H9 (cell line): Measurements from ENCODE around the gene TDRD3. TPM values are rescaled to one million over a fixed set of nuclear protein-coding genes. Genes with fewer than 3 reads are reported as not detected.

Experiments
- DNase-seq: peaks from one replicate; pipeline ENCODE4 v3.0.0-alpha.2; 2017
- H2AFZ ChIP-seq: one replicate; pipeline ENCODE4 v1.6.1; 2013; ENCODE audit warnings: mild to moderate bottlenecking, low read length, control low read depth, moderate library complexity
- H2AK5ac ChIP-seq: 2 replicates; pipeline ENCODE4 v1.6.1; 2013; ENCODE audit warnings: low read length, control low read depth, mixed read lengths; ENCODE audit not compliant: insufficient read length
- H2BK120ac ChIP-seq: one replicate; pipeline ENCODE4 v1.6.1; 2013; ENCODE audit warnings: low read depth, mild to moderate bottlenecking, low read length, control low read depth, inconsistent platforms; ENCODE audit not compliant: poor library complexity, severe bottlenecking
- H2BK12ac ChIP-seq: 2 replicates; pipeline ENCODE4 v1.6.1; 2013; ENCODE audit warnings: low read length, control low read depth, mixed read lengths, low read depth; ENCODE audit not compliant: insufficient read length
- H2BK15ac ChIP-seq: 2 replicates; pipeline ENCODE4 v1.6.1; 2013; ENCODE audit warnings: low read depth, low read length, control low read depth
- H2BK20ac ChIP-seq: one replicate; pipeline ENCODE4 v1.6.1; 2013; ENCODE audit warnings: low read depth, mild to moderate bottlenecking, low read length, control low read depth, inconsistent platforms; ENCODE audit not compliant: poor library complexity, severe bottlenecking
- H2BK5ac ChIP-seq: 2 replicates; pipeline ENCODE4 v1.6.1; 2013; ENCODE audit warnings: low read length, control low read depth, mixed read lengths; ENCODE audit not compliant: insufficient read length
- H3K14ac ChIP-seq: 2 replicates; pipeline ENCODE4 v1.6.1; 2013; ENCODE audit warnings: low read length, control low read depth; ENCODE audit not compliant: insufficient read depth
- H3K18ac ChIP-seq: 2 replicates; pipeline ENCODE4 v1.6.1; 2013; ENCODE audit warnings: low read depth, mild to moderate bottlenecking, mixed read lengths, low read length, control low read depth; ENCODE audit not compliant: insufficient read length
- H3K23ac ChIP-seq: 2 replicates; pipeline ENCODE4 v1.6.1; 2013; ENCODE audit warnings: low read length, control low read depth, mixed read lengths, low read depth; ENCODE audit not compliant: insufficient read length
- H3K23me2 ChIP-seq: 2 replicates; pipeline ENCODE4 v1.6.1; 2013; ENCODE audit warnings: low read depth, mild to moderate bottlenecking, mixed read lengths, low read length, control low read depth; ENCODE audit not compliant: insufficient read length, poor library complexity, severe bottlenecking
- H3K27ac ChIP-seq: 2 replicates; pipeline ENCODE4 v1.5.1; 2013; ENCODE audit warnings: low read length, control low read depth, mixed read lengths, low read depth; ENCODE audit not compliant: insufficient read length
- H3K27me3 ChIP-seq: 2 replicates; pipeline ENCODE4 v1.6.1; 2013; ENCODE audit warnings: low read length, control low read depth, inconsistent platforms; ENCODE audit not compliant: insufficient read depth
- H3K4ac ChIP-seq: 2 replicates; pipeline ENCODE4 v1.6.1; 2013; ENCODE audit warnings: low read depth, mild to moderate bottlenecking, control low read depth, inconsistent platforms, low read length, moderate library complexity
- H3K4me1 ChIP-seq: 2 replicates; pipeline ENCODE4 v1.6.1; 2013; ENCODE audit warnings: low read length, control low read depth, inconsistent platforms; ENCODE audit not compliant: insufficient read depth
- H3K4me2 ChIP-seq: 2 replicates; pipeline ENCODE4 v1.6.1; 2013; ENCODE audit warnings: low read length, control low read depth, mixed read lengths; ENCODE audit not compliant: insufficient read length, insufficient read depth
- H3K56ac ChIP-seq: 2 replicates; pipeline ENCODE4 v1.6.1; 2013; ENCODE audit warnings: low read depth, mild to moderate bottlenecking, mixed read lengths, low read length, control low read depth; ENCODE audit not compliant: insufficient read length
- H3K79me1 ChIP-seq: 2 replicates; pipeline ENCODE4 v1.6.1; 2013; ENCODE audit warnings: low read depth, mild to moderate bottlenecking, moderate library complexity, low read length, control low read depth, inconsistent platforms; ENCODE audit not compliant: insufficient read depth, poor library complexity, severe bottlenecking
- H3K79me2 ChIP-seq: 2 replicates; pipeline ENCODE4 v1.6.1; 2013; ENCODE audit warnings: low read length, control low read depth, inconsistent platforms; ENCODE audit not compliant: insufficient read depth
- H3K9ac ChIP-seq: 2 replicates; pipeline ENCODE4 v1.6.1; 2013; ENCODE audit warnings: low read length, control low read depth, mixed read lengths; ENCODE audit not compliant: insufficient read length; ENCODE audit errors: extremely low read depth
- H3K9me3 ChIP-seq: one replicate; pipeline ENCODE4 v1.6.1; 2013; ENCODE audit warnings: low read depth, low read length, inconsistent platforms; ENCODE audit not compliant: control insufficient read depth
- H3T11ph ChIP-seq: one replicate; pipeline ENCODE4 v1.6.1; 2013; ENCODE audit warnings: mild to moderate bottlenecking, low read length, control low read depth, inconsistent platforms
- H4K20me1 ChIP-seq: one replicate; pipeline ENCODE4 v1.6.1; 2013; ENCODE audit not compliant: control insufficient read depth, insufficient read length, insufficient read depth
- H4K5ac ChIP-seq: 2 replicates; pipeline ENCODE4 v1.6.1; 2013; ENCODE audit warnings: low read depth, mild to moderate bottlenecking, mixed read lengths, low read length, control low read depth; ENCODE audit not compliant: insufficient read length
- H4K8ac ChIP-seq: replicated peaks from 2 replicates; pipeline ENCODE4 v1.6.1; 2013; ENCODE audit warnings: low read length, control low read depth, mixed read lengths, low read depth; ENCODE audit not compliant: insufficient read length
- H4K91ac ChIP-seq: 2 replicates; pipeline ENCODE4 v1.6.1; 2013; ENCODE audit warnings: low read depth, mild to moderate bottlenecking, moderate library complexity, mixed read lengths, low read length, control low read depth; ENCODE audit not compliant: insufficient read length
- H3K27ac Mint-ChIP-seq, 3 experiments: 2 replicates in 2 of 3; 3 replicates in 1 of 3; pipeline ENCODE4 v1.8.0; 2020 to 2021; ENCODE audit warnings: mixed read lengths in 3 of 3, mild to moderate bottlenecking in 1 of 3, moderate library complexity in 1 of 3
- H3K27me3 Mint-ChIP-seq: 2 replicates; pipeline ENCODE4 v1.8.0; 2021; ENCODE audit warnings: low read depth, mild to moderate bottlenecking, moderate library complexity, mixed read lengths
- H3K36me3 Mint-ChIP-seq, 3 experiments: 2 replicates in 2 of 3; 3 replicates in 1 of 3; pipeline ENCODE4 v1.8.0; 2020 to 2021; ENCODE audit warnings: low read depth in 3 of 3, mixed read lengths in 3 of 3; ENCODE audit not compliant: insufficient read depth in 1 of 3
- H3K4me1 Mint-ChIP-seq, 2 experiments: 2 replicates each; pipeline ENCODE4 v1.8.0; 2020; ENCODE audit warnings: mixed read lengths in 2 of 2
- H3K4me3 Mint-ChIP-seq, 2 experiments: 2 replicates in 1 of 2; 3 replicates in 1 of 2; pipeline ENCODE4 v1.8.0; 2020 to 2021; ENCODE audit warnings: mild to moderate bottlenecking in 2 of 2, mixed read lengths in 2 of 2, moderate library complexity in 1 of 2
- H3K9me3 Mint-ChIP-seq, 2 experiments: 2 replicates in 1 of 2; 3 replicates in 1 of 2; pipeline ENCODE4 v1.8.0; 2020; ENCODE audit warnings: mild to moderate bottlenecking in 2 of 2, mixed read lengths in 2 of 2, moderate library complexity in 1 of 2
- WGBS: extraction: QIAGEN DNeasy Blood & Tissue Kit; methylation state at CpG from one replicate; pipeline ENCODE4 v1.1.7; 2013; ENCODE audit warnings: missing lambda C conversion rate, low lambda C conversion rate, mixed read lengths; ENCODE audit not compliant: insufficient read length; ENCODE audit errors: extremely low coverage; 5-methylcytosine and 5-hydroxymethylcytosine counted together
- total RNA-seq: library from RNA; stranded (reverse); gene quantifications from 2 replicates; pipeline ENCODE4 v1.2.1, GENCODE V29; 2021
- TF ChIP-seq, protein P1 (sequence below): fragments of 200-600 bp; sonication (generic); conservative IDR thresholded peaks from 3 replicates; pipeline ENCODE4 v1.8.0; 2021; ENCODE audit warnings: antibody characterized with exemption, mild to moderate bottlenecking

The TDRD3 gene
- total RNA-seq, 1 experiment from 2014 or later = 16.1 TPM

DNA sequence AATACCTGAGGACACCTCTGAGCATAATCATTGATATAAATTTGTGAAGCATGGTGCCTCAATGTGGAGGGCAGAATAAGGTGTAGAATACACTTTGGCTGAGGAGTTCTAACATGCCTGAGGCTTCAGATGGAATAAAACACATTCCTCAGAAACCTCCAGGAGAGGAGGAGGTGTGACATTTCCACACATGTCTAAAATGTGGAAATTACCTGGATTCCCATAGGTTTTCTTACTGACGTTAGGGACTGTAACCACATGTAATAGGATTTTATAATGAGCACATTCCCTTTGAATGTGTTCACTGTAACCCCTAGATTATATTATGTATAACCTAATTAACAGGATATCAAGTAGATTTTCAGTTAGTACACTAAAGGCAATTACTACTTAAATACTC, 226.1 kb downstream of the TDRD3 start:
- Histone ChIP-seq H3K27me3 (no peaks in the 10 kb centered on the region), H4K91ac (no peak overlapping the region), H3K23me2 (no peaks in the 10 kb centered on the region), H2BK15ac (no peak overlapping the region), H2BK5ac (no peak overlapping the region), H3K27ac (no peak overlapping the region), H3K9me3 (no peaks in the 10 kb centered on the region), H3K79me2 (no peaks in the 10 kb centered on the region), H4K8ac (no peak overlapping the region), H3K23ac (no peak overlapping the region), H4K5ac (no peak overlapping the region), H3K79me1 (no peaks in the 10 kb centered on the region), H3K4me1 (no peaks in the 10 kb centered on the region), H2AK5ac (no peak overlapping the region), H3K56ac (no peak overlapping the region), H3T11ph (no peak overlapping the region), H3K18ac (no peak overlapping the region), H3K4me2 (no peak overlapping the region), H2BK20ac (no peak overlapping the region), H2AFZ (no peak overlapping the region), H2BK120ac (no peak overlapping the region), H3K14ac (no peak overlapping the region), H3K9ac (no peak overlapping the region), H4K20me1 (no peaks in the 10 kb centered on the region), H2BK12ac (no peak overlapping the region), H3K4ac (no peak overlapping the region)
- H3K9me3 Mint-ChIP-seq = no peaks in the 10 kb centered on the region
- TF ChIP-seq, protein P1, sequence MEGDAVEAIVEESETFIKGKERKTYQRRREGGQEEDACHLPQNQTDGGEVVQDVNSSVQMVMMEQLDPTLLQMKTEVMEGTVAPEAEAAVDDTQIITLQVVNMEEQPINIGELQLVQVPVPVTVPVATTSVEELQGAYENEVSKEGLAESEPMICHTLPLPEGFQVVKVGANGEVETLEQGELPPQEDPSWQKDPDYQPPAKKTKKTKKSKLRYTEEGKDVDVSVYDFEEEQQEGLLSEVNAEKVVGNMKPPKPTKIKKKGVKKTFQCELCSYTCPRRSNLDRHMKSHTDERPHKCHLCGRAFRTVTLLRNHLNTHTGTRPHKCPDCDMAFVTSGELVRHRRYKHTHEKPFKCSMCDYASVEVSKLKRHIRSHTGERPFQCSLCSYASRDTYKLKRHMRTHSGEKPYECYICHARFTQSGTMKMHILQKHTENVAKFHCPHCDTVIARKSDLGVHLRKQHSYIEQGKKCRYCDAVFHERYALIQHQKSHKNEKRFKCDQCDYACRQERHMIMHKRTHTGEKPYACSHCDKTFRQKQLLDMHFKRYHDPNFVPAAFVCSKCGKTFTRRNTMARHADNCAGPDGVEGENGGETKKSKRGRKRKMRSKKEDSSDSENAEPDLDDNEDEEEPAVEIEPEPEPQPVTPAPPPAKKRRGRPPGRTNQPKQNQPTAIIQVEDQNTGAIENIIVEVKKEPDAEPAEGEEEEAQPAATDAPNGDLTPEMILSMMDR = no peak
- DNase-seq = no peak
- H3K4me3 Mint-ChIP-seq = no peak overlapping the region
- WGBS = no CpG with 5 or more reads among the region's 1 CpG
- H3K27ac Mint-ChIP-seq = no peak overlapping the region
- peaks cover 4% of the 10 kb centered on the region in 2 experiments for H3K4me1 Mint-ChIP-seq
- peaks cover 11% of the 10 kb centered on the region for H3K27me3 Mint-ChIP-seq
- H3K36me3 Mint-ChIP-seq = no peaks in the 10 kb centered on the region

Other genes with a start within 250 kb of the TDRD3 start
- gene DIAPH3, start 233.3 kb upstream of the TDRD3 start, total RNA-seq = 22.6 and 23.1 TPM in 2 replicates